Pulmonary artery endothelial cell (primary cell): Measurements from ENCODE around the gene TFCP2L1. TPM values are rescaled to one million over a fixed set of nuclear protein-coding genes. Genes with fewer than 3 reads are reported as not detected.
"Not testable (repeated sequence)": the region's sequence is repeated elsewhere in the genome, so short reads cannot be mapped to it uniquely, and the experiment has no call there.

Experiments used
- DNase-seq: peaks from one replicate; pipeline ENCODE4 v3.0.0-alpha.2; 2011; ENCODE audit warnings: low read depth, low spot score
- total RNA-seq: library from RNA; depleted of rRNA; stranded (reverse); fragments of >200 nt; gene quantifications from 2 replicates; pipeline ENCODE4 v1.2.3, GENCODE V29; 2014

TFCP2L1 gene
- total RNA-seq, 1 donor from 2014 or later, result not detected

- DNase-seq, result not testable (repeated sequence)
These were observed 59.3 kb downstream of the TFCP2L1 start for GRCh38 chr2:121225681-121226080.

GRCh38 chr2:121220995-121221394 is 64.0 kb downstream of the TFCP2L1 start:
- no peak for DNase-seq

- DNase-seq, result no peak
These were observed 65.1 kb downstream of the TFCP2L1 start for GRCh38 chr2:121219866-121220265.

GRCh38 chr2:121218386-121218938 is 66.5 kb downstream of the TFCP2L1 start:
- DNase-seq, result no peak

- DNase-seq, result no peak
These were observed 67.4 kb downstream of the TFCP2L1 start for GRCh38 chr2:121217627-121218026.

- no peak for DNase-seq
These were observed 70.7 kb downstream of the TFCP2L1 start for GRCh38 chr2:121214296-121214695.

- DNase-seq, result no peak
These were observed 71.6 kb downstream of the TFCP2L1 start for GRCh38 chr2:121213386-121213785.

- DNase-seq, result no peak
These were observed 72.2 kb downstream of the TFCP2L1 start for GRCh38 chr2:121212661-121213325.

- DNase-seq, result no peak
These were observed 73.3 kb downstream of the TFCP2L1 start for GRCh38 chr2:121211689-121212151.

- no peak for DNase-seq
These were observed 73.8 kb downstream of the TFCP2L1 start for GRCh38 chr2:121211251-121211650.

- DNase-seq, result no peak
These were observed 74.3 kb downstream of the TFCP2L1 start for GRCh38 chr2:121210691-121211090.

- no peak for DNase-seq
These were observed 75.9 kb downstream of the TFCP2L1 start for GRCh38 chr2:121209014-121209610.

- DNase-seq, result no peak
These were observed 77.5 kb downstream of the TFCP2L1 start for GRCh38 chr2:121207494-121207893.

GRCh38 chr2:121205321-121205942 is 79.6 kb downstream of the TFCP2L1 start:
- no peak for DNase-seq

- no peak for DNase-seq
These were observed 81.3 kb downstream of the TFCP2L1 start for GRCh38 chr2:121203591-121204249.

GRCh38 chr2:121202541-121203310 is 82.3 kb downstream of the TFCP2L1 start:
- DNase-seq, result no peak

- DNase-seq, result no peak
These were observed 83.2 kb downstream of the TFCP2L1 start for GRCh38 chr2:121201796-121202195.

GRCh38 chr2:121200419-121201315 is 84.3 kb downstream of the TFCP2L1 start:
- no peak for DNase-seq

GRCh38 chr2:121200011-121200347 is 85.0 kb downstream of the TFCP2L1 start:
- no peak for DNase-seq
